Nephron progenitor cell (in vitro differentiated cells): ENCODE measurements around the gene KIAA1958.

Experiments used
- DNase-seq: peaks from one replicate; pipeline ENCODE4 v3.0.0; 2021
- H3K27ac Mint-ChIP-seq: 2 replicates; pipeline ENCODE4 v1.8.0; 2021; ENCODE audit warnings: mild to moderate bottlenecking, moderate library complexity, mixed read lengths
- H3K27me3 Mint-ChIP-seq: 2 replicates; pipeline ENCODE4 v1.8.0; 2021; ENCODE audit warnings: mild to moderate bottlenecking, low read depth, mixed read lengths; ENCODE audit not compliant: poor library complexity
- H3K36me3 Mint-ChIP-seq: 2 replicates; pipeline ENCODE4 v1.8.0; 2021; ENCODE audit warnings: low read depth, mixed read lengths
- H3K4me1 Mint-ChIP-seq: 2 replicates; pipeline ENCODE4 v1.8.0; 2021; ENCODE audit warnings: mixed read lengths
- H3K4me3 Mint-ChIP-seq: 2 replicates; pipeline ENCODE4 v1.8.0; 2021; ENCODE audit warnings: mild to moderate bottlenecking, moderate library complexity, mixed read lengths
- H3K9me3 Mint-ChIP-seq: 2 replicates; pipeline ENCODE4 v1.8.0; 2021; ENCODE audit warnings: mild to moderate bottlenecking, moderate library complexity, mixed read lengths
- CTCF ChIP-seq: fragments of 200-600 bp; sonication (generic); IDR thresholded peaks from 2 replicates; pipeline ENCODE4 v1.5.0; 2021; ENCODE audit warnings: antibody characterized with exemption

KIAA1958 gene, protein sequence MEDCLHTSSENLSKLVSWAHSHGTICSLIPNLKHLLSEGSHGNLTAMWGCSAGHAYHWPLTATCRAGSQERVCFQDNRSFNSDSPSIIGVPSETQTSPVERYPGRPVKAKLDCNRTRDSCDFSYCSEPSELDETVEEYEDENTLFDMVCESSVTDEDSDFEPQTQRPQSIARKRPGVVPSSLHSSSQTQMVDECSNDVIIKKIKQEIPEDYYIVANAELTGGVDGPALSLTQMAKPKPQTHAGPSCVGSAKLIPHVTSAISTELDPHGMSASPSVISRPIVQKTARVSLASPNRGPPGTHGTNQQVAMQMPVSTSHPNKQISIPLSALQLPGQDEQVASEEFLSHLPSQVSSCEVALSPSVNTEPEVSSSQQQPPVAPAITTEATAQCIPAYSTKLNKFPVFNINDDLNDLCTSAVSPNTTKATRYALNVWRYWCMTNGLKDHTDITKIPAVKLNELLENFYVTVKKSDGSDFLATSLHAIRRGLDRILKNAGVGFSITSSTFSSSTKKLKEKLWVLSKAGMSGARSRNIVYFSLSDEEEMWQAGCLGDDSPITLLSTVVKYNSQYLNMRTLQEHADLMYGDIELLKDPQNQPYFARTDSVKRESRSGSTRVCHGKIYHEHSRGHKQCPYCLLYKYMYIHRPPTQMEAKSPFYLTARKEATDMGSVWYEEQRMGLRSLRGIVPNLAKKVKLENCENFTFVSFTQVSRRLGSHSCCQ

DNA sequence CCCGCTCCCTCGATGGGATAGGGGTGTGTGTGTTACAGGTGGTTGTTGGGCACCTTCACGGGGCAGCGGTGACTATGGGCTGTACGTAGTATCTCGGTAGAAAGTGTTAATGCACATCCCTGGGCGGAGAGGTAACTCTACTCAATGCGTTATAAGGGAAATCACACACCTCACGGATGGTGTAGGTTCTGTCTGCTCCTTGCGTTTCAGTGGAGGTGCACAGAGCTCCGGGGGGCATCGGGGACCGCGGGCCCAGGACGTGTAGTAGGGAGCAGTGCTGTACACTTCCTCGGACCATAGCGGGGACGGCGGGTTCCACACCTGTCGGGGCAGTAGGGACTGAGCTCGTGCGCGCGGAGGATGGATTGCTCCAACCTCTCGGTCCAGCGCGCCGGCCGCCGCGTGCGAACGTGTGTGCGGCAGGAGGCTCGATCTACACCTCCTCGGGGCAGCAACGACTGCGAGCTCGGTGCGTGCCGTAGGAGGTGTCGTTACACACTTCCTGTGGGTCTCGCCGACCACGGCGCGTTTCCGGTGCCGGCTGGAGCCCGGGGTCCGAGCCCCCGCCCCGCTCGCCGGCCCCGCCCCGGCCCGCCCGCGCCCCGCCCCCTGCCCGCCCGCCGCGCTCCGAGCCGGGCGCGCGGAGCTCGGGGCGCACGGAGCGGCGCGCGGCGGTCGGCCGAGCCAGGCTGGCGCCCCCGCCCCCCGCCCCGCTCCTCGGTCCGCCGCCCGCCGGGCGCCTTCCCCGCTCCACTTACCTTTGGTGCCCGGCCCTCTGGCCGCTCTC, at the start of gene KIAA1958:
Gene KIAA1958 (plus strand): TSS at position 607 of the 787 bp plus-strand sequence. CDS start 87,254 bp downstream, outside the sequence.
- H3K27me3 Mint-ChIP-seq = no peaks in the 10 kb centered on the region
- peaks cover 46% of the 10 kb centered on the region for H3K4me1 Mint-ChIP-seq
- peak within 1 kb of the TSS; percentile 99 for H3K4me3 Mint-ChIP-seq
- TF ChIP-seq CTCF = no peak
- H3K27ac Mint-ChIP-seq = peak within 1 kb of the TSS; percentile 96
- DNase-seq = peak; percentile 83
- H3K9me3 Mint-ChIP-seq = peaks cover 6% of the 10 kb centered on the region
- H3K36me3 Mint-ChIP-seq = peaks cover 23% of the 10 kb centered on the region

DNA sequence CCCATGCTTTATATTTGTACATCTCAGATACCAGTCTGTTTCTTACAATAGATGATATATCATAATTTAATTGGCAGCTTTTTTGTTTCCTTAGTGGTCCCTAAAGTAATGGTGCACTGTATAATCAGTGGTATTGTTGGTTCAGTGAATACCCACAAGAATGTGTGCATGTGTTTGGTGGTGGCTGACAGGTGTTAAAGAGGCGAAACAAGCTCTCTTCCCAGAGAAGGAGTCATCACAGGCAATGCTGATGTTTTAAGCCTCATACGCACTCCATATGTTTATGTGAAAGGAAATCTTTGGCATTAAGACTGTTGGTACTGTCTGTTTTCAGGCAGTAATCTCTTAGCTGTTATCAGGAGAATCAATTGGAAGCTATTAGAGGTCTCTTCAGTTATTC, 49.2 kb upstream of the KIAA1958 start:
- no peak overlapping the region for H3K4me3 Mint-ChIP-seq
- no peaks in the 10 kb centered on the region for H3K4me1 Mint-ChIP-seq
- no peaks in the 10 kb centered on the region for H3K27me3 Mint-ChIP-seq
- TF ChIP-seq CTCF = no peak
- no peak for DNase-seq
- no peaks in the 10 kb centered on the region for H3K9me3 Mint-ChIP-seq
- H3K27ac Mint-ChIP-seq = no peak overlapping the region
- H3K36me3 Mint-ChIP-seq = peaks cover 24% of the 10 kb centered on the region

- no peak for TF ChIP-seq CTCF
- Mint-ChIP-seq H3K36me3 (peaks cover 19% of the 10 kb centered on the region), H3K27ac (no peak overlapping the region), H3K4me3 (no peak overlapping the region), H3K27me3 (no peaks in the 10 kb centered on the region), H3K4me1 (no peaks in the 10 kb centered on the region), H3K9me3 (no peaks in the 10 kb centered on the region)
- DNase-seq = no peak
Observed at GRCh38 chr9:112439171-112439570, 47.5 kb upstream of the KIAA1958 start.

DNA sequence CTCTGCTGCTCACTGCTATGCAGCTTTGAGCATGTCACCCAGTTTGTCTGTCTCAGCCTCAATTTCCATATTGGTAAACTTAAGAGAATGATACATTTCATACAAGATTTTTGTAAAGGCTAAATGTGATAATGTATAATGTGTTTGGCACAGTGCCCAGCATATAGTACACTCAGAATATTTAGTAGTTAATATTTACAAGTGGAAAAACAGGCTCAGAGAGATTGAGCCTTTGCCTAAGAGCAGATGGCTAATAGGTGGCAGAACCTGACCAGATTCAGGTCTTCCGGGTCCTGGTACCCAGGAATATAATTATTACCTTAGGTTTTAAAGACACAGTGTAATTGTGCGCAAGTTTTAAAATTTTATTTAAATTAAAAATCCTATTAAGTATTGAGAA, 46.8 kb upstream of the KIAA1958 start:
- H3K27me3 Mint-ChIP-seq = no peaks in the 10 kb centered on the region

GRCh38 chr9:112443200-112443599, 43.4 kb upstream of the KIAA1958 start:
- no peak for DNase-seq
- Mint-ChIP-seq H3K4me3 (no peak overlapping the region), H3K4me1 (peaks cover 14% of the 10 kb centered on the region), H3K36me3 (peaks cover 19% of the 10 kb centered on the region), H3K9me3 (no peaks in the 10 kb centered on the region), H3K27ac (no peak overlapping the region), H3K27me3 (no peaks in the 10 kb centered on the region)
- TF ChIP-seq CTCF = no peak

More for the DNA sequence above, 46.8 kb upstream of the KIAA1958 start:
- Mint-ChIP-seq H3K4me1 (no peaks in the 10 kb centered on the region), H3K36me3 (peaks cover 19% of the 10 kb centered on the region), H3K9me3 (no peaks in the 10 kb centered on the region), H3K27ac (no peak overlapping the region), H3K4me3 (no peak overlapping the region)
- TF ChIP-seq CTCF = no peak
- no peak for DNase-seq
